MV-4-11 (cell line): Measurements from ENCODE around the gene OLFML2B.
"Not testable (repeated sequence)": the region's sequence is repeated elsewhere in the genome, so short reads cannot be mapped to it uniquely, and the experiment has no call there.

ENCODE experiments used
- DNase-seq: peaks from one replicate; lab custom pipeline; 2025; lab: John Stamatoyannopoulos, UW

Gene OLFML2B

DNA sequence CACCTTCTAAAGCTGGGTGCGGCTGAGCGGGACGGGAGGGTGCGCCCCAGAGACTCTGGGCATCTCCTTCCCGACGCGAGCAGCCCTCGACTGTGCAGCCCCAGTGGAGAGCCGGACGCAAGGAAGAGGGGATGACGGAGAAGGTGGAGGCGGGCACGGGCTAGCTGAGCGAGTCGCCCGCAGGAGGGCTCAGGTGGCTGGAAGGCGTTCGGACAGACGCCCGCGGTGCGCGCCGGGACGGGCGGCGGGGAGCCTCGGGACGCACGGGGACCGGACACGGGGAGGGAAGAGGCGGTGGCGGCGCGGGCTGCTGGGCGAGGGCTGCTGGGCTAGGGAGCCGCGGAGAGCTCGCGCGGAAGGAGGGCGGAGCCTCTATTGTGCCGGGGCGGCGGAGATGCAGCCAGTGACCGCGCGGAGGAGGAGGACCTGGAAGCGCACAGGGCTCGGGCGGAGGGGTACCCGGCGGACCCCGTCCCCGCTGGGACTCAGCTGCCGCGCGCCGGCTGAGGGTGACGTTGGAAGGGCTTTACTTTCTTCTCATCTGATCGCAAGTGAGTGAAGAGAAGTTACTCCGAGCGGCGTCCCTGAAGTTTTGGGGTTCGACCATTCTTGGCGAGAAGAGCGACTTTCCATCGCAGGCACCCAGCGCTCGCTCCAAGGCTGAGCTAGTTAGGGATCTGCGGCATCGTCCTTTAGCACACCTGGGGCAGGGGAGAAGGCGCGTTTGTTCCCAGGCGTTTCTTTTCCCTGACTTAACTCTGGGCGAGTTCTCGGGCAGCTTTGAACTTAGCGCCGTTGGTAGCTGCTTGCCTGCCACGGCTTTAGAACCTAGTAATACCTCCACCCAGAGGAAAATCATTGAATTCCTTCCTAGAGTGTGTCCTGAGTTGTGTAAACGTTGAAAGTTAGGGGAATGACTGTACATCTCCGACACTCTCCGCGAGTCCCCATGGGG, at the start of gene OLFML2B:
Gene OLFML2B (minus strand): TSS at position 323 of the 955 bp plus-strand sequence. CDS start 439 bp downstream, outside the sequence.
- DNase-seq, result peak; percentile 62

DNA sequence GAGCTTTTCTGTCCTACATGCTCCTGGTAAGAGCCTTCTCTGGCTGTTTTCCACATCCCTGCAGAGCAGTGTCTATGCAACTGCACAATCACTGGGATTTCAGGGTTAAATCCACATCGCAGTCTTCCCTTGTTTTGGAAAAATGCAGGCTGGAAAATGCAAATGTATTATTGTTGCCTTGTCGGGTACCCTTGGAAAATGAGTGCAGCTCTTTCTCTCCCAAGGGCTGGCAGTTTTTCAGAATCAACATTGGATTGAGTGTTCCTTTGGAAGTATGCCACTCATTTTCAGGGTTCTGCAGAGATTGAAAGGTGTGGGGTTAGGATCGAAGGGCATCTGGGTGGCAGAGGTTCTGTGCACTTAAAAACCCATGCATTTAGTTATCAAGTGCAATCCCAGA, 49.1 kb upstream of the OLFML2B start:
- no peak for DNase-seq

DNA sequence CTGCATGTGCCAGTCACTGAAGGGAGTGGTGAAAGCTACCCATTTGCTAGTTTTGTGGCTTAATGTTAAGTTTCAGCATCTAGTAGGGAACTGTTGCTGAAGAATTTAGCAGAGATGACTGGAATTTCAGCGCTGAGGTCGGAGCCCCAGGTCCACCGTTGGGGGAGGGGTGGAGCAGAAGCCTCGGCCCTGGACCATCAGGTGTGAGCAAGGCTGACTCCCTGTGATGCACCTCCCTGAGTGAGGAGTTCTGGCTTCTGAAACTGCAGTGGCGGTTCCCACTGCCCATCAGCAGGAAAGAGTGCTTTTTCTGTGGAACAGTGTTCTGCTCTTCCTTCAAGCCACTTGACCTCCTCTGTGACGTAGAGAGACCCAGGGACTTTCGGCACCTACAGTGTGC, 47.2 kb upstream of the OLFML2B start:
- DNase-seq, result no peak

DNA sequence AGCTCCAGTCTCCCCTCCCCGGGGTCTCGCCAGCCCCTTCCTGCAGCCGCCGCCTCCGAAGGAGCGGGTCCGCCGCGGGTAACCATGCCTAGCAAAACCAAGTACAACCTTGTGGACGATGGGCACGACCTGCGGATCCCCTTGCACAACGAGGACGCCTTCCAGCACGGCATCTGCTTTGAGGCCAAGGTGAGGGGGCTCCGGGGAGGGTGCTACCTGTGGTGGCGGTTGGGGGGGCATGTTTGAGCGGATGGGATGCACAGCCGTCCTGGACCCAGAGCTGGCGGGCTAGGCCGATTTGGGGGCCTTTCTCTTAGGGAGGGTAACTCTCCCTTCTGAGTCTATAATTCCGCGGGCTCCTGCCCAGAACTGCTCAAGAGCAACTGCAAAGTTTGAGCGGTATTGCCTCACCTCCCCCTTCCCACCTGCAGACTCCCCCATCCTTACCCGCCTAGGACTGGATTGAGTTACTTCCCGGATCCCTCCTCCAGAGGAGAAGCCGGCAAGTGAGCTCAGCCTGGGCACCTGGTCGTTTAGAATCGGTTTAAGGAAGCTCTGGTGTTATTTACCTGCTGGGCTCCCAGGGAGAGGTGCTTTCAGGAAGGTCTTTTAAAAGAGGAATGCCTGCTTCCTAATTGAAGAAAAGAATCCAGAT, 46.6 kb upstream of the OLFML2B start:
- DNase-seq, result no peak

DNA sequence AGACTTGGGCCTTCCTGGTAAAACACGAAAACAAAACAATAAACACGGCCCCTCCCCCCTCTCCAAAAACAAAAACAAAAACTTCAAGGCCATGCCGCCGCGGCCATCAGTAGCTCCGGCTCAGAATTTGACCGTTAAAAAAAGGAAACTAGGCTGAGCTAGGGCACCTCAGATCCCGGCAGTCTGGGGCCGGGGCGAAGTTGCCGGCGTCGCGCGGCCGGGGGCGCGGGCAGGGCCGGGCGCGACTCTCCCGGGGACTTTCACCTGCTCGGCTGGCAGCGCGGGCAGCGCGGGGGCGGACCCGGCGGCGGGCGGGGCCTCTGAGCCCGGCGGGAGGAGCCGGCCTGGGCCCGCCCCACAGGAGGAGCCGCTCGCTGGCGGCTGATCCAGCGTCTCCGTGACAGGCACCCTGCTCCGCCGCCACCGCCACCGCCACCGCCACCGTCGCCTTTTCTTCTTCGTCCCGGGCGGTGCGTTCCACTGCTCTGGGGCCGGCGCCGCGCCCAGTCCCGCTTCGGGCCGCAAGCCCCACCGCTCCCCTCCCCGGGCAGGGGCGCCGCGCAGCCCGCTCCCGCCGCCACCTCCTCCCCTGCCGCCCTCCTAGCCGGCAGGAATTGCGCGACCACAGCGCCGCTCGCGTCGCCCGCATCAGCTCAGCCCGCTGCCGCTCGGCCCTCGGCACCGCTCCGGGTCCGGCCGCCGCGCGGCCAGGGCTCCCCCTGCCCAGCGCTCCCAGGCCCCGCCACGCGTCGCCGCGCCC, 45.8 kb upstream of the OLFML2B start, which contains the start of gene NOS1AP:
Gene NOS1AP (plus strand): TSS at position 358 of the 760 bp plus-strand sequence. CDS start 487 bp downstream, outside the sequence.
- peak; percentile 43 for DNase-seq

DNA sequence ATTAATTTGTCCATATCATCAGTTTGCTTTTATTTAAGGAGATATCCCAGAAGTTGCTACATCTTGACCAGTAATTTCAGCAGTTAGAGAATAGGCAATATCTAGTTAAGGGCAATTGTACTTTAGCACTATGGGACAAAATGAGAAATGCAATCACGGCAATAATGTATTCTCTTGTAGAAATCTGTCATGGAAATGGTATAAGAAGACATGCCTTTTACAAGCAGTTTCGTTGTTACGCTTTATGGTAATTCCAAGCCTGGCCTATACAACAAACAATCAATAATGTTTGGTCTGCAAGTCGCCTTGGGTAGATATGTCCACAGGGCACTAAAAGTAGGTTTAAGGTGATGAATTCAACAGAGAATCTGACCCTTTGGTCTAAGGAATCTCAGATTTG, 44.6 kb upstream of the OLFML2B start:
- no peak for DNase-seq

DNA sequence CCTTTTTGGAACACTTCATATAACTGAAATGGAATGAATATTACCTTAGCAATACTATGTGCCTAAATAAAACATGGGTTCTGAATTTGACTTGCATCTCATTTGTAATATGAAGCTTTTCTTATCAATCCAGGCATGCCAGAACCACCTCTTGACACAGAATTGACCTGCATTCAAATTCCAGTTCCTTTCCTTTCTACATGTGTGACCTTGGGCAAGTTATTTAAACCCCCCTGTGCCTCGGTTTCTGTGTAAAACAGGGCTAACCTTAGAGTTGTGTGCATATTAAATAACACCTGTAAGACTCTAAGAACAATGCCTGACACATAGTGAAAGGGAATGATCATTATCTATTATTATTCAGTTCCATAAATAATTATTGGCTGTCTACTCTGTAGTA, 43.8 kb upstream of the OLFML2B start:
- no peak for DNase-seq

DNA sequence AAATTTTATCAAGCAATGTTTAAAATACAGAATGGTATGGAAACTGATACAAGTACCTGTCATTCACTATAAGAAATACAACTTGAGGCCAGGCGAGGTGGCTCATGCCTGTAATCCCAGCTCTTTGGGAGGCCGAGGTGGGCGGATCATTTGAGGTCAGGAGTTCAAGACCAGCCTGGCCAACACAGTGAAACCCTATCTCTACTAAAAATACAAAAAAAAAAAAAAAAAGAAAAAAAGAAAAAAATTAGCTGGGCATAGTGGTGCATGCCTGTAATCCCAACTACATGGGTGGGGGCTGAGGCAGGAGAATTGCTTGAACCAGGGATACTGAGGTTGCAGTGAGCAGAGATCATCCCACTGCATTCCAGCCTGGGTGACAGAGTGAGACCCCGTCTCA, 43.2 kb upstream of the OLFML2B start:
- not testable (repeated sequence) for DNase-seq

DNA sequence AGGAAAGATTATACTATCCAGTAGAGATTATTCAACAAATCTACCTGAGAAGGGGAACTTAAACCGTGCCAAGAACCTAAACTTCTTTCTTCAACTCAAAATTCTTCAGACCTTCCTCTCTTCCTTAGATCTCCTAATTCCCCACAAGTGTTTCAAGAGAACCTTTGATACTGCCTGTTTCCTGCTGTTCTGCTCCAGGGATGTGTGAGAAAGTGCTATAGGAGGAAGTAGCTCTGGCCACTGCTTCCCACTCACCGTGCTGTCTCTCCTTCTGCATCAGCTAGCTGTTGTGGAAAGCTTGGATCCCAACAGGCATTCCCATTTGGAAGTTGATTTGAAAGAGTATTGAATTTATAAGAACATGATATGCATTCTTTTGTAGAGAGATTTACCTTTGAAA, 41.3 kb upstream of the OLFML2B start:
- DNase-seq, result no peak

DNA sequence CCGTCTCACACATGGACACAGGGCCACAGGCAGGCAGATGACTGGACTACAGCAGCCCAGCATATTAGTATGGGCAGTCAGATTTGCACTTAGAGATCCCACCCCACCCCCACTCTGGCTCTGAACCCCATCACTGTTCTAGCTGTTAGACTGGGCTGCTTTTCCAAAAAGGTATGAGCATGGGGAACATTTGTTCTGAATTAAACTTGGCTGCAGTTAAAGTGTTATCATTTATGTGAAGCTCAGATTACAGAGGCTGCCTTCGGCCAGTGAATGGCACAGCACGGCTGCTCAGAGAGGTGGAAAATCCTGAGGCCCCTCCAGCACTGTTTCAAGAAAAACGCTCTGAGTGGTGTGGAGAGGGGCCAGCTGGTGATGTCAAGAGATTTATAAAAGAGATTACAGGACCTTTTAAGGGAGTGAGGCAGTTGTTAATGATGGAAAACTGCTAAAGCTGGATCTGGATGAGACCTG, 38.9 kb upstream of the OLFML2B start:
- no peak for DNase-seq

DNA sequence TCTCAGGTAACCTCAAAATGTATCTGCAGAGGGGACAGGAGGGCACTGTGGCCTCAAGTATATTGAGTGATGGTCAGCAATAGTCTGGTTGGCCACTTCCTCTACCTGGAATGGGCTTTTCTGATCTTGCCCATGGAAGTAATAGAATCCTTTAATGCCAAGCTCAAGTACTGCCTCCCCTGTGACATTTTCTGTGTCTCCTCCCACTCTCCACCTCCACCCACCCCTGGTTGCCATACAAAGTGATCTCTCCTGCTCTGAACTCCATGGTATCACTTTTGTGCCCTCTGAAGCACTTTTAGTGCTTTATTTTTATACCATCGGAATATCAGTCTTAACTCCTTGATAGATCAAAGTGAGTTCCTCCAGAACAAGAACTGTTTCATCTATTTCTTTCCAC, 36.6 kb upstream of the OLFML2B start:
- no peak for DNase-seq

DNA sequence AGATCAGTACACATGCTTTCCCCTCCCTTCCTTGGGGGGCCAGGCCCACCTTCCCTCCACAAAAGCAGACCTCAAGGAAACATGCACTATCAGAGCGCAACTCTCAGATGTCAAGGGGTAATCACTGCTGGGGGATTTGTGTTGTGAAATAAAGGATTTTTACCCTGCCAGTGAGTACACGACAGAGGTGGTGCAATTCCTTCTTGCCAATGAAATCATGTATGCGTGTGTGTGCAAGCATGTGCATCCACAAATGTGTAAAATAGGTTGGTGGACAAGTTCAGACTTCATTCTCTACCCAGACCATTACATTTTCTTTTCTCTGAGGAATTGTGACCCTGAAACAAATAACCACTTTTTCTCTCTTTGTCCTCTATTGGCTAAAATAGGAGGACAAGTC, 36.1 kb upstream of the OLFML2B start:
- no peak for DNase-seq

DNA sequence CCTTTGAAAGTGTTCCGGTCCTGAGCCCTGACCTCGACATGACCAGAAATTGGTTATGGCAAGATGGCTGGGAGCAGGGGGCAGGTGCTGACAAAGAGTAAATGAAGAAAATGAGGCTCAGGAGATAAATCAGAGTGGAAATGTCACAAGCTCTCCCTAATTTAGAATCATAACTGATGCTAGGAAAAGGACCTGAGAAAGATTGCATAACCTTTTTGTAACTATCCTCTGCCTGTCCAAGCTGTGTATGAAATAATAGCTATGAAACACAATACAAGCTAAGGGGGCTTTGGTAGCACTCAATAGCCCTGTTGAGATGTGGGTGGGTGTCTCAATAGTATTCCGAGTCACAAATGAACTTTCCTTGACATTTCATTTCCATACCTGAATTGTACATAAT, 32.9 kb upstream of the OLFML2B start:
- DNase-seq, result no peak

DNA sequence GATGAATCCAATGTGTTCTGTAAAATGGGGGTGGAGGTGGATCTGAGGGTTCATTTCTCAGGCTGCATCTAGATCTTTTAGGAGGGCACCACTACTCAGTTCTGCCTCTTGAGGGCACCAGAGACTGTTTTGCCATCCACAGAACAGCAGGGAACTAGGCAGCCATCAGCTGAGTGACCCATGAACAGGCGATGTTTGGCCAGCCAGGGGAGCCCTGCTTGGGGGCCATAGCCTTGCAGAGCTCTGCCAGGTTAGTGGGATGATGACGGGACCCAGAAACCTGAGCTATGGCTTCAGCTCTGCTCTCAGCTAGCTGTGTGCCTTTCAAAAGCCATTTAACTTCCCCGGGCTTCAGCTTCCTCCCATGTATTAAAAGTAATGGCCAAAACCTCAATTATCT, 32.4 kb upstream of the OLFML2B start:
- peak; percentile 29 for DNase-seq

DNA sequence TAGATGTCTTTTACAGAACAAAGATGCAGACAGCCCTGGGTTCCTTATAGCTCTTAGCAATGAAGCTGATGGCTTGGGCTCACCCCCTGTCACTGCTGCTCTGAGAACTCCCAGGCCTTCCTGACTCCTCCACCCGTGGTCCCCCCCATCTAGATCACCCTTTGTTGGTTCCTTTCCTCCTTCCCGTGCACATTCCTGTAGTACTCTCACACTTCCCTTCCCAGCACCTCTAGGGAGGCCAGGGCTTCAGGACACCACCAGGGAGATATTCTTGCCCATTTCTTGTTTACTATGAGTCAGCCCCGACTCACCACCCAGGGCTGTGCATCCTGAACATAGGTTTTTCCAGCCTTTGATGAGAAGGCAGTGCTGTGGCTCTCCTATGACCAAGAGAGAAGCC, 31.4 kb upstream of the OLFML2B start:
- no peak for DNase-seq

DNA sequence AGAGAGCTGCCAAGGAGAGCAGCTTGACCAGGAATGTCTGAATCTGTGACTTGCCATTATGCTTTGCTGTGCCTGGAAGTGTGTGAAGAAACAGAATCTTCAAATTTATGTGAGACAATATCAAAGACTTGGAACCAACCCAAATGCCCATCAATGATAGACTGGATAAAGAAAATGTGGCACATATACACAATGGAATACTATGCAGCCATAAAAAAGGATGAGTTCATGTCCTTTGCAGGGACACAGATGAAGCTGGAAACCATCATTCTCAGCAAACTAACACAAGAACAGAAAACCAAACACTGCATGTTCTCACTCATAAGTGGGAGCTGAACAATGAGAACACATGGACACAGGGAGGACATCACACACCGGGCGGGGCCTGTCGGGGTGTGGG, 30.3 kb upstream of the OLFML2B start:
- not testable (repeated sequence) for DNase-seq

DNA sequence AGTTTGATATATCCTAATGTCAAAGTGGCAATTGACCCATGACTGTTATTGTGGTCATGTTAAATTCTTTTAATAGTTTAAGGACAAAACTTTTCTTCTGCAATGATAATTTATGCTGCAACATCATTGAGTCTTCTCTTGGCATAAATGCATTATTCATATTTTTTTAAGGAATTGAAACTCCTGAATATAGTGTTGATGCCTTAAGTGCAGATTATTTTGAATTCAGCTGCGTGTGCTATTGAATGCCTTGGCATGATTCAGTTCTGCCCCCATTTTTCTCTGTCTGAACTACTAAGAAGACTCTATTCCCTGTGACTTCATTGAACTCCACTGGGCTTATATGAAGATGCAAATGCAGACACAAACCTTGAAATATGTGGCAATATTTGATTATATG, 23.3 kb upstream of the OLFML2B start:
- DNase-seq, result peak; percentile 47

DNA sequence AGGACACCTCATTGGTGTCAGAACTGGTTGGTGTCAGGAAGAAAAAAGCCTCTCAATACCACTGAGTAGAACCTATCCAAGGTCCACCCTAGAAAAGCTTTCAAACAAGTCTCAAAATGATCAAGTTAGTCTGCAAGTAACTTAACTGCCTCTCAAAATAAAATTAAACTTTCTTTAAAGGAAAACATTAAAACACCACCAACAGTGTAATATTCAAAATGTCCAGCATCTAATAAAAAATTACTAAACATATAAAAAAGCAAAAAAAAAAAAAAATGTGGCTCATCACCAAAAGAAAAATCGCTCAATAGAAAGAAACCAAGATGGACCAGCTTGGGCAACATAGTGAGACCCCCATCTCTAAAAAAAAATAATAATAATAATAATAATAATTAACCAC, 18.7 kb upstream of the OLFML2B start:
- no peak for DNase-seq

DNA sequence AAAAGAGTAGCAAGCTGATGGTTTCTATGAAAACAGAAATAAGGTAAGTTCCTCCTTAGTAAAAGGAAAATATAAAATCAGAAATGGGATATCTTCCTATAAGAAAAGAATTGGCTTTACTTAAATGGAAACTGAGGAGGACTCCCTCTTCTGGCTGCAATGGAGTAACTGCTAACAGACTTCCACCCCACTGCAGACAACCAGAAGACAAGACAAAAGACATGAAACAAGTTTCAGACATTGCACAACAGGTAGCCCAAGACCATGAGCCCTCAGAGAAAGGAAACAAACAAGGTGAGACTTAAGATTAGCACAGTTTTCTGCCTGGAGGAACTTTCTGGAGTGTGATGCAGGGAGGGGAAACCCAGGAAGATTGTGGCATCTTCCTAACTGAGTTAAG, 17.0 kb upstream of the OLFML2B start:
- DNase-seq, result peak; percentile 26

DNA sequence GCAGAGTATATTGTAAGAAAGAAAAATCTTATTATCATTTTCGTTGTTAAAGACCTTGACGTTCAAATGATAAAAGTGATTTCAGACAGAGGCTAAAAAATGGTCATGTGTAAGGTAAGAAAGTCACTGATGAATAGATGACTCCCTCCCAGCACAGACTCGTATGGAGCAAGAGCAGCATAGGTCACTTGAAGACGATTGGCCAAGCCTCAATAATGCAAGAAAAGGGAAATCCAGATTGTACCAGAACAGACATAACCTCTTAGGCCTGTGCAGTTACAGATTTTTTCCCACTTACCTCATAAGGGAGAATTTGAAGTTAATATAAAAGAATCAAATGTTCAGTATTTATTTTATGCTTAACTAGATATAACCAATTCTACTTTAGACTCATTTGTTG, 16.3 kb upstream of the OLFML2B start:
- no peak for DNase-seq

DNA sequence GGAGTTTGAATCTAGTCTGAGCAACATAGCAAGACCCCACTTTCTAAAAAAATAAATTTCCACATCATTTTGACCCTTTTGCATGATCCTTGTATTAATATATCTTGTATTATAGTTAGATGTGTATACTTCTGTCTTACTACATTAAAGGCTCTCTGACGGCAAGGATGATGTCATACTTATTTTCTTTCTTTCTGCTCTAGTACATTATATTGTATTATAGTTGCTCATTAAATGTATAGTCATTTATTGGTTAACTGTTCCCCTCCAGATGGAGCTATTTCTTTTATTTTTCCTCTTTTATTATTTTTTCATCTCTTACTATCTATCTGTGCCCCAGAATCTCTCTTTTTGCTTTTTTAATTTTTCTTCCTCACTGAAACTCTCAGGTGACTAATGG, 15.0 kb upstream of the OLFML2B start:
- DNase-seq, result no peak

DNA sequence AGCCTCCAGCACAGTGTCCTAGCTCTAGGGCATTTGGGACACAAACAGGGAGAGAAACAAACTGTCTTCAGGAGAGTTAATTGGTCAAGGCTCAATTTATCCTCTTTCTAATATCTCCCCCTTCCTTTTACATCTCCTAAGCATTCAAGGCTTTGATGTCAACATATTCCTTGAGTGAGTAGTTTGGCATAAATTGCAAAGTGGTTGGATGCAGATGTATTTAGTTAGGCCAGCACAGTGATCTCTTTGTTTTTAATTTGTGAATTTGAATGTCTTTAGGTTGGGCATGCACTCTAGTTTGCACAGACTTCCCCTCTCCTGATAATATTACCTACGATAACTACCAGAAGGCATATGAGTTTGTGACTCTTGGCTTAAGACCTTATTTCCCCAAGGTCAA, 12.5 kb upstream of the OLFML2B start:
- no peak for DNase-seq
